LNCAP (cell line): ENCODE measurements around the gene ZNF282.

Experiments used
- CTCF ChIP-seq: fragments of 450-650 bp; IDR thresholded peaks from 2 replicates; pipeline ENCODE4 v1.5.1; 2017; ENCODE audit warnings: mild to moderate bottlenecking

The ZNF282 gene

DNA sequence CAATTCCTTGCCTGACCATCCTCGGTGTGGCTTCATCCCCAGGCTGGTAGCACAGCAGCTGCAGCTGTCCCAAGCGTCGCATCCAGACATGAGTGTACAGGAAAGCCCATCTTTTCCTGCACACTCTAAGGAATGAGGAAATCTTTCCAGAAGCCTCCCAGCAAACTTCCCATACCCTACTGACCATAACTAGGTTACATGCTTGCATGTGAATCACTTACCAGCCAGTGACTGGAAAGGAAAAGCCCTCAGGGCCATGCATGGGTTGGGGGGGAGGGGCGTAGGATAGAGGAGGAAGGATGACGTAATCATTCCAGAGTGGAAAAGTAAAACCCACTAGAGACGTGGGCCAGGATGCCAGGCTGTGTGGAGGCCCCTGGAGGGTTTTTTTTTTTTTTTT is 25.2 kb downstream of the ZNF282 start:
- TF ChIP-seq CTCF = no peak

- no peak for TF ChIP-seq CTCF
These were observed 27.8 kb downstream of the ZNF282 start for GRCh38 chr7:149223176-149223575.

DNA sequence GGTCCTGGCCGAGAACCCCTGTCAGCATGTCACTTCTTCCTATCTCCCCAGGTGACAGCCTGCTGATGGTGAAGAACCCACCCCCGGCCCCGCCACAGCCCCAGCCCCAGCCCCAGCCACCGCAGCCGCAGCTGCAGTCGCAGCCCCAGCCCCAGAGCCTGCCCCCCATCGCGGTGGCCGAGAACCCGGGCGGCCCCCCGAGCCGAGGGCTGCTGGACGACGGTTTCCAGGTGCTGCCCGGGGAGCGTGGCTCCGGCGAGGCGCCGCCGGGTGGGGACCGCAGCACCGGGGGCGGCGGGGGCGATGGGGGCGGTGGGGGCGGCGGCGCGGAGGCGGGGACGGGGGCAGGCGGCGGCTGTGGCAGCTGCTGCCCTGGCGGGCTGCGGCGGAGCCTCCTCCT is 28.4 kb downstream of the ZNF282 start:
- TF ChIP-seq CTCF = no peak

- no peak for TF ChIP-seq CTCF
These were observed 29.0 kb downstream of the ZNF282 start for GRCh38 chr7:149224352-149224751.

DNA sequence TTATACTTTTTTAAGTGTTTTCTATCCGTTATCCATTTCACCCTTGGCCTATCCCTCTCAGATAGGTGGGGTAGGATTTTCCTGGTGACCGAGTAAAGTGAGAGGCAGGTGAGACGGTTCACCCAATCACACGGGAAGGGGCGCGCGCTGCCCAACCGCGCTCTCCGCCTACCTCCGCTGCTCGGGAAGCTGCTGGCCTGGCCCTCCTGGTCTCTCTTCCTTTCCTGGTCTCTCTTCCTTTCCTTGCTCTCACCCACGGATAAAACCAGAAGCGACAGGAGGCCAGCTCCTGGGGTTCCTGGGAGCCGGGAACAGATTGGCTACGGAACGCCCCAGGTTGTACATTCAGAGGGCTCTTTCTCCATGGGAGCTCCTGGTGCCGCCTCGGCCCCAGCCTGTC is 29.8 kb downstream of the ZNF282 start:
- TF ChIP-seq CTCF = no peak

DNA sequence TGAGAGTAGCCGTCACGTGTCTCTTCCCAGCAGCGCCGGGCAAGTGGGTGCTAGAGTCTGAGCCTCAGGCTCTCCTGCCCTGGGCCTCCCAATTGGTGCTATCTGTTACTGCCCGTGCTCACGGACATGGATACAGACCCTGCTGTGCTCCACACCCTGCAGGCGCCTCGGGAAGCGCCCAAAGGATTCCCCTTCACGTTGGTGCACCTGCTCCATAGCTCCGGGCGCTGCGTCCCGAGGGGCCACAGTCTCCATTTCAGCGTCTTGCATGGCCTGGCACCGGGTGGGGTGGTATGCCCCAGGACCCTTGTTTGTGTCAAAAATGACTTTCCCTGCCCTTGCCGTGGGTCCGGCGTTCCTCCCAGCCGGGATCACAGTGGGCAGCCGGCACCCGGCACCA is 30.3 kb downstream of the ZNF282 start:
- TF ChIP-seq CTCF = no peak

DNA sequence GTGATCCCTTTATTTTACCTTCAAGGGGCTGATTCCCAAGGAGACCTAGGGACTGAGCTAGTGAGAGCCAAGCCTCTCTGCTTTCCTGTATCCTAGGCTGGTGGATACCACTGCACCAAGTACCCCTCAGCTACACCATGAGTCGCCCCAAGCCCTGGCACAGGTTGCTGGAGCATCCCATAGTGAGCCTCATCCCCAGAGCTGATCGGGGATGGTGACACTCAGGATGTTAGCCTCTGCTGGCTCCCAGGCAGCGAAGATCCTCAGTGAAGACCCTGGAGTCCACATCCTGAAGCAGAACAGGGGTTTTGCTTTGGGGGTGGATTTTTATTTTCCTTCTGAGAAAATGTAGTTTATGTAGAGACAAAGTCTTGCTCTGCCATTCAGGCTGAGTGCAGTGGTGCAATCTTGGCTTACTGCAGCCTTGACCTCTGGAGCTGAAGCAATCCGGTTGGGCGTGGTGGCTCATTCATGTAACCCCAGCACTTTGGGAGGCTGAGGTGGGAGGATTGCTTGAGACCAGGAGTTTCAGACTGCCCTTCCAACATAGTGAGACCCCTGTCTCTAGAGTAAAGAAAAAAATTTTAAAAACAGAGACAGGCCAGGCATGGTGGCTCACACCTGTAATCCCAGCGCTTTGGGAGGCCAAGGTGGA is 31.6 kb downstream of the ZNF282 start:
- TF ChIP-seq CTCF = no peak
